ENCODE measurements around the gene PPFIBP2. TPM values are rescaled to one million over a fixed set of nuclear protein-coding genes. Genes with fewer than 3 reads are reported as not detected.

PPFIBP2 gene
- total and polyA plus RNA-seq, 4 donors = 7.7 to 51.3 (median 18.6) TPM

- no peak for ATAC-seq (ENCODE audit: insufficient read depth, low FRiP score)
- H3K9me3 ChIP-seq (ENCODE audit: control insufficient read depth in 4 of 4, insufficient read depth in 3 of 4, low read length in 3 of 4) = peaks cover 0 to 2% (median 0%) of the 10 kb centered on the region in 4 donors
- H3K36me3 ChIP-seq (ENCODE audit: control insufficient read depth in 4 of 4, insufficient read depth in 4 of 4, low read length in 4 of 4) = no peaks in the 10 kb centered on the region
- no peak overlapping the region for H3K4me3 ChIP-seq
- WGBS, 2 donors = 72 to 81% methylated on average over 8 of the region's 8 CpGs
- H3K4me1 ChIP-seq (ENCODE audit: control insufficient read depth in 5 of 5, insufficient read depth in 5 of 5, low read length in 5 of 5) = peaks cover 0 to 3% (median 0%) of the 10 kb centered on the region in 5 donors
- H3K27ac ChIP-seq (ENCODE audit: low read depth in 1 of 2, low read length in 1 of 2) = no peak overlapping the region
- H3K27me3 ChIP-seq (ENCODE audit: control insufficient read depth in 3 of 3, insufficient read depth in 3 of 3, low read length in 2 of 3) = peaks cover 0 to 6% (median 5%) of the 10 kb centered on the region in 3 donors
- TF ChIP-seq CTCF (IDR thresholded peaks at IDR 0.05; ENCODE audit: control extremely low read depth, extremely low read depth) = no peak
- H3K9ac ChIP-seq (ENCODE audit: insufficient read depth in 1 of 2, low read length in 2 of 2) = no peak overlapping the region
- no peak for DNase-seq
Measured at GRCh38 chr11:7538031-7538430, 24.2 kb downstream of the PPFIBP2 start.

GRCh38 chr11:7538466-7539454, 25.0 kb downstream of the PPFIBP2 start:
- ATAC-seq (ENCODE audit: insufficient read depth, low FRiP score) = no peak
- Histone ChIP-seq H3K9me3 (ENCODE audit: control insufficient read depth in 4 of 4, insufficient read depth in 3 of 4, low read length in 3 of 4) (peaks cover 0 to 2% (median 0%) of the 10 kb centered on the region in 4 donors), H3K4me1 (ENCODE audit: control insufficient read depth in 5 of 5, insufficient read depth in 5 of 5, low read length in 5 of 5) (peaks cover 0 to 3% (median 0%) of the 10 kb centered on the region in 5 donors), H3K27ac (ENCODE audit: low read depth in 1 of 2, low read length in 1 of 2) (no peak overlapping the region), H3K36me3 (ENCODE audit: control insufficient read depth in 4 of 4, insufficient read depth in 4 of 4, low read length in 4 of 4) (no peaks in the 10 kb centered on the region), H3K4me3 (no peak overlapping the region), H3K27me3 (ENCODE audit: control insufficient read depth in 3 of 3, insufficient read depth in 3 of 3, low read length in 2 of 3) (peaks cover 0 to 6% (median 5%) of the 10 kb centered on the region in 3 donors), H3K9ac (ENCODE audit: insufficient read depth in 1 of 2, low read length in 2 of 2) (no peak overlapping the region)
- DNase-seq = peak; percentile 19 to 41 (median 28)
- 75 to 85% methylated on average over 12 of the region's 12 CpGs for WGBS, 2 donors
- TF ChIP-seq CTCF (IDR thresholded peaks at IDR 0.05; ENCODE audit: control extremely low read depth, extremely low read depth) = no peak

GRCh38 chr11:7540830-7541555, 27.2 kb downstream of the PPFIBP2 start:
- 93 to 94% methylated on average over 8 of the region's 8 CpGs for WGBS, 2 donors
- H3K27me3 ChIP-seq (ENCODE audit: control insufficient read depth in 3 of 3, insufficient read depth in 3 of 3, low read length in 2 of 3) = peaks cover 0 to 5% (median 0%) of the 10 kb centered on the region in 3 donors
- no peak for TF ChIP-seq CTCF (IDR thresholded peaks at IDR 0.05; ENCODE audit: control extremely low read depth, extremely low read depth)

More at GRCh38 chr11:7540830-7541555, 27.2 kb downstream of the PPFIBP2 start:
- ATAC-seq (ENCODE audit: insufficient read depth, low FRiP score) = no peak
- DNase-seq = no peak
- no peak overlapping the region for H3K4me3 ChIP-seq
- H3K36me3 ChIP-seq (ENCODE audit: control insufficient read depth in 4 of 4, insufficient read depth in 4 of 4, low read length in 4 of 4) = no peaks in the 10 kb centered on the region
- peaks cover 0 to 2% (median 0%) of the 10 kb centered on the region in 4 donors for H3K9me3 ChIP-seq (ENCODE audit: control insufficient read depth in 4 of 4, insufficient read depth in 3 of 4, low read length in 3 of 4)
- H3K4me1 ChIP-seq (ENCODE audit: control insufficient read depth in 5 of 5, insufficient read depth in 5 of 5, low read length in 5 of 5) = no peaks in the 10 kb centered on the region
- H3K9ac ChIP-seq (ENCODE audit: insufficient read depth in 1 of 2, low read length in 2 of 2) = no peak overlapping the region
- H3K27ac ChIP-seq (ENCODE audit: low read depth in 1 of 2, low read length in 1 of 2) = no peak overlapping the region

Data from lung (tissue), 12 donors.